Mesenchymal stem cell (in vitro differentiated cells and primary cell): ENCODE data around the gene IGF2BP2.

Source experiments
- DNase-seq: peaks from one replicate; pipeline ENCODE4 v3.0.0-alpha.2; 2013
- H2AFZ ChIP-seq: one replicate; pipeline ENCODE4 v1.6.1; 2013; ENCODE audit warnings: low read depth, mild to moderate bottlenecking, control low read depth, inconsistent platforms, low read length, moderate library complexity
- H2AK5ac ChIP-seq: 2 replicates; pipeline ENCODE4 v1.6.1; 2013; ENCODE audit warnings: low read length, moderate library complexity, mild to moderate bottlenecking, inconsistent platforms; ENCODE audit not compliant: severe bottlenecking
- H2BK120ac ChIP-seq: one replicate; pipeline ENCODE4 v1.6.1; 2013; ENCODE audit warnings: low read depth, mild to moderate bottlenecking, inconsistent platforms, low read length, moderate library complexity
- H2BK12ac ChIP-seq, 2 experiments: one replicate each; pipeline ENCODE4 v1.6.1; 2013; ENCODE audit warnings: inconsistent platforms in 2 of 2, low read length in 2 of 2, mild to moderate bottlenecking in 2 of 2, moderate library complexity in 2 of 2, control low read depth in 1 of 2
- H2BK15ac ChIP-seq: one replicate; pipeline ENCODE4 v1.6.1; 2013; ENCODE audit warnings: mild to moderate bottlenecking, low read depth, inconsistent platforms; ENCODE audit not compliant: poor library complexity, severe bottlenecking
- H2BK5ac ChIP-seq: 2 replicates; pipeline ENCODE4 v1.6.1; 2013; ENCODE audit warnings: low read depth, mild to moderate bottlenecking, low read length, control low read depth, inconsistent platforms; ENCODE audit not compliant: poor library complexity, severe bottlenecking
- H3K14ac ChIP-seq, 2 experiments: one replicate each; pipeline ENCODE4 v1.6.1; 2013; ENCODE audit warnings: inconsistent platforms in 2 of 2, low read length in 2 of 2, control low read depth in 1 of 2, mild to moderate bottlenecking in 1 of 2, moderate library complexity in 1 of 2
- H3K18ac ChIP-seq, 2 experiments: one replicate each; pipeline ENCODE4 v1.6.1; 2013; ENCODE audit warnings: inconsistent platforms in 2 of 2, low read length in 2 of 2, control low read depth in 1 of 2, low read depth in 1 of 2, mild to moderate bottlenecking in 1 of 2
- H3K23ac ChIP-seq, 2 experiments: one replicate each; pipeline ENCODE4 v1.6.1; 2013; ENCODE audit warnings: inconsistent platforms in 2 of 2, low read length in 2 of 2, mild to moderate bottlenecking in 2 of 2, moderate library complexity in 2 of 2, control low read depth in 1 of 2
- H3K27ac ChIP-seq: 2 replicates; pipeline ENCODE4 v1.5.1; 2013; ENCODE audit warnings: mild to moderate bottlenecking, moderate library complexity, low read length, control low read depth, inconsistent platforms; ENCODE audit not compliant: poor library complexity, severe bottlenecking
- H3K27me3 ChIP-seq, 2 experiments: 2 replicates each; pipeline versions ENCODE4 v1.6.1 to v1.7.0; 2013; ENCODE audit warnings: low read length in 2 of 2, mild to moderate bottlenecking in 2 of 2, moderate library complexity in 2 of 2, control low read depth in 1 of 2, inconsistent platforms in 1 of 2; ENCODE audit not compliant: control insufficient read depth in 1 of 2, insufficient read depth in 1 of 2
- H3K36me3 ChIP-seq, 2 experiments: 2 replicates each; pipeline versions ENCODE4 v1.6.1 to v1.7.0; 2013; ENCODE audit warnings: low read length in 2 of 2, control low read depth in 1 of 2, inconsistent platforms in 1 of 2, low read depth in 1 of 2, mild to moderate bottlenecking in 1 of 2; ENCODE audit not compliant: insufficient read depth in 2 of 2, control insufficient read depth in 1 of 2
- H3K4ac ChIP-seq, 2 experiments: one replicate each; pipeline ENCODE4 v1.6.1; 2013; ENCODE audit warnings: inconsistent platforms in 2 of 2, low read length in 2 of 2, mild to moderate bottlenecking in 2 of 2, moderate library complexity in 2 of 2, control low read depth in 1 of 2, low read depth in 1 of 2
- H3K4me1 ChIP-seq: 2 replicates; pipeline ENCODE4 v1.6.1; 2013; ENCODE audit warnings: low read depth, low read length, control low read depth; ENCODE audit not compliant: control insufficient read depth, insufficient read depth
- H3K4me2 ChIP-seq: 2 replicates; pipeline ENCODE4 v1.6.1; 2013; ENCODE audit warnings: low read length, mild to moderate bottlenecking, inconsistent platforms; ENCODE audit not compliant: poor library complexity, severe bottlenecking
- H3K4me3 ChIP-seq, 2 experiments: 2 replicates each; pipeline versions ENCODE4 v1.5.1 to v1.7.0; 2013; ENCODE audit warnings: low read length in 2 of 2, mild to moderate bottlenecking in 2 of 2, control low read depth in 1 of 2, low read depth in 1 of 2; ENCODE audit not compliant: insufficient read depth in 1 of 2
- H3K79me1 ChIP-seq: replicated peaks from 2 replicates; pipeline ENCODE4 v1.6.1; 2013; ENCODE audit warnings: mild to moderate bottlenecking, control low read depth, low read length, inconsistent platforms; ENCODE audit not compliant: poor library complexity, severe bottlenecking
- H3K9ac ChIP-seq: 2 replicates; pipeline ENCODE4 v1.7.0; 2013; ENCODE audit warnings: mild to moderate bottlenecking, low read length, moderate library complexity
- H3K9me3 ChIP-seq: 2 replicates; pipeline ENCODE4 v1.7.0; 2013; ENCODE audit warnings: mild to moderate bottlenecking, low read length; ENCODE audit not compliant: control insufficient read depth
- H4K8ac ChIP-seq: one replicate; pipeline ENCODE4 v1.6.1; 2013; ENCODE audit warnings: inconsistent platforms, mild to moderate bottlenecking, low read length, moderate library complexity
- H4K91ac ChIP-seq: one replicate; pipeline ENCODE4 v1.6.1; 2013; ENCODE audit warnings: mild to moderate bottlenecking, low read length, inconsistent platforms
- WGBS: methylation state at CpG from one replicate; pipeline ENCODE4 v1.1.7; 2013; ENCODE audit warnings: mixed read lengths; 5-methylcytosine and 5-hydroxymethylcytosine counted together

The IGF2BP2 gene

GRCh38 chr3:185866555-185866954 is 41.7 kb upstream of the IGF2BP2 start:
- Histone ChIP-seq H2BK5ac (no peak overlapping the region), H3K27ac (no peak overlapping the region), H3K4me2 (no peak overlapping the region), H2BK12ac (no peak overlapping the region), H2AK5ac (no peak overlapping the region), H4K91ac (no peak overlapping the region), H3K27me3 (peaks cover 0 to 13% of the 10 kb centered on the region in 2 experiments), H3K36me3 (no peaks in the 10 kb centered on the region), H3K18ac (no peak overlapping the region), H3K23ac (no peak overlapping the region), H3K4me1 (no peaks in the 10 kb centered on the region), H3K4me3 (no peak overlapping the region), H3K14ac (no peak overlapping the region), H3K79me1 (no peaks in the 10 kb centered on the region), H3K9ac (no peak overlapping the region), H2BK120ac (no peak overlapping the region), H2AFZ (no peak overlapping the region), H3K9me3 (peaks cover 6% of the 10 kb centered on the region), H3K4ac (no peak overlapping the region), H2BK15ac (no peak overlapping the region), H4K8ac (no peak overlapping the region)
- DNase-seq: no peak
- no CpG with 5 or more reads among the region's 1 CpG for WGBS

- no peak overlapping the region for H3K18ac ChIP-seq
- no peak overlapping the region for H2BK15ac ChIP-seq
- no peaks in the 10 kb centered on the region for H3K4me1 ChIP-seq
- H3K4me2 ChIP-seq: no peak overlapping the region
- no peak overlapping the region for H2AFZ ChIP-seq
- H3K9me3 ChIP-seq: peaks cover 6% of the 10 kb centered on the region
- no peak overlapping the region for H3K4ac ChIP-seq
- no peak overlapping the region for H4K8ac ChIP-seq
- no peak overlapping the region for H3K23ac ChIP-seq
- no peaks in the 10 kb centered on the region for H3K36me3 ChIP-seq
- no peak overlapping the region for H2AK5ac ChIP-seq
- no peak overlapping the region for H2BK5ac ChIP-seq
- 88% methylated on average over 1 of the region's 1 CpG for WGBS
- no peak overlapping the region for H3K27ac ChIP-seq
- H3K14ac ChIP-seq: no peak overlapping the region
- no peak overlapping the region for H2BK120ac ChIP-seq
- H3K27me3 ChIP-seq: peaks cover 0 to 13% of the 10 kb centered on the region in 2 experiments
- H3K4me3 ChIP-seq: no peak overlapping the region
- H3K79me1 ChIP-seq: no peaks in the 10 kb centered on the region
- no peak overlapping the region for H3K9ac ChIP-seq
- H2BK12ac ChIP-seq: no peak overlapping the region
- H4K91ac ChIP-seq: no peak overlapping the region
- DNase-seq: no peak
Observed at GRCh38 chr3:185865247-185865646, 40.4 kb upstream of the IGF2BP2 start.

- Histone ChIP-seq H3K36me3 (no peaks in the 10 kb centered on the region), H2BK15ac (no peak overlapping the region), H3K79me1 (no peaks in the 10 kb centered on the region), H3K4ac (no peak overlapping the region), H3K9me3 (peaks cover 6% of the 10 kb centered on the region), H2BK5ac (no peak overlapping the region), H4K8ac (no peak overlapping the region), H3K27me3 (peaks cover 0 to 13% of the 10 kb centered on the region in 2 experiments), H4K91ac (no peak overlapping the region), H3K4me3 (no peak overlapping the region), H3K9ac (no peak overlapping the region), H2BK12ac (no peak overlapping the region), H2AK5ac (no peak overlapping the region), H3K18ac (no peak overlapping the region), H2BK120ac (no peak overlapping the region), H3K4me1 (no peaks in the 10 kb centered on the region), H3K14ac (no peak overlapping the region), H2AFZ (no peak overlapping the region), H3K4me2 (no peak overlapping the region), H3K23ac (no peak overlapping the region), H3K27ac (no peak overlapping the region)
- 92% methylated on average over 3 of the region's 3 CpGs for WGBS
- DNase-seq: no peak
Observed at GRCh38 chr3:185864767-185865166, 39.9 kb upstream of the IGF2BP2 start.

- Histone ChIP-seq H2BK5ac (no peak overlapping the region), H3K14ac (no peak overlapping the region), H4K91ac (no peak overlapping the region), H2BK120ac (no peak overlapping the region), H3K27ac (no peak overlapping the region), H3K18ac (no peak overlapping the region), H3K4me3 (no peak overlapping the region), H3K9me3 (no peaks in the 10 kb centered on the region), H3K4ac (no peak overlapping the region), H2BK15ac (no peak overlapping the region), H3K23ac (no peak overlapping the region), H3K4me1 (no peaks in the 10 kb centered on the region), H3K27me3 (peaks cover 0 to 10% of the 10 kb centered on the region in 2 experiments), H3K79me1 (no peaks in the 10 kb centered on the region), H2BK12ac (no peak overlapping the region), H2AFZ (no peak overlapping the region), H3K4me2 (no peak overlapping the region), H3K9ac (no peak overlapping the region), H3K36me3 (no peaks in the 10 kb centered on the region), H2AK5ac (no peak overlapping the region), H4K8ac (no peak overlapping the region)
- whole genome bisulfite sequencing: no CpG with 5 or more reads among the region's 4 CpGs
- no peak for DNase-seq
Observed at GRCh38 chr3:185862920-185863319, 38.1 kb upstream of the IGF2BP2 start.
